PFSK-1 (cell line): ENCODE data around the gene KRTAP2-2.
"Not testable (repeated sequence)": the region's sequence is repeated elsewhere in the genome, so short reads cannot be mapped to it uniquely, and the experiment has no call there.

Experiments
- FOXP2 ChIP-seq: optimal IDR thresholded peaks from 2 replicates; pipeline ENCODE3; 2011; ENCODE audit warnings: borderline replicate concordance, control low read depth, inconsistent platforms; ENCODE audit not compliant: insufficient read depth; ENCODE audit errors: extremely low read length, extremely low read depth
- POLR2AphosphoS5 ChIP-seq: IDR thresholded peaks from 2 replicates; pipeline ENCODE4 v1.6.1; 2012; ENCODE audit warnings: low read depth, mild to moderate bottlenecking, control low read depth, low read length, moderate library complexity
- REST ChIP-seq, 2 experiments: IDR thresholded peaks; 2 replicates each; pipeline versions ENCODE4 v1.6.1 to v1.8.0; 2011 to 2012; ENCODE audit warnings: low read depth in 2 of 2, low read length in 2 of 2, control low read depth in 1 of 2, inconsistent platforms in 1 of 2, mild to moderate bottlenecking in 1 of 2, moderate library complexity in 1 of 2; ENCODE audit not compliant: insufficient read depth in 1 of 2
- SIN3A ChIP-seq: IDR thresholded peaks from 2 replicates; pipeline ENCODE4 v1.6.1; 2012; ENCODE audit warnings: mild to moderate bottlenecking, low read length, moderate library complexity, borderline replicate concordance; ENCODE audit not compliant: insufficient read depth
- TAF1 ChIP-seq: IDR thresholded peaks from 2 replicates; pipeline ENCODE4 v1.6.1; 2012; ENCODE audit warnings: low read length, control low read depth, borderline replicate concordance; ENCODE audit not compliant: insufficient read depth

KRTAP2-2 gene

GRCh38 chr17:41096055-41096454, 41.0 kb upstream of the KRTAP2-2 start:
- TF ChIP-seq TAF1 (no peak), POLR2AphosphoS5 (no peak), REST (IDR thresholded peaks at IDR 0.05; ENCODE audit: insufficient read depth in 1 of 2, low read depth in 2 of 2, low read length in 2 of 2) (no peak), FOXP2 (no peak), SIN3A (no peak)

GRCh38 chr17:41084100-41084856, 29.2 kb upstream of the KRTAP2-2 start, which contains the start of gene KRTAP4-7:
Gene KRTAP4-7 (plus strand): TSS chr17:41084150. CDS start chr17:41084207, 57 bp downstream.
- not testable (repeated sequence) for TF ChIP-seq FOXP2, POLR2AphosphoS5, TAF1

GRCh38 chr17:41082626-41083025, 27.6 kb upstream of the KRTAP2-2 start:
- TF ChIP-seq TAF1 (no peak), POLR2AphosphoS5 (no peak), FOXP2 (no peak), REST (IDR thresholded peaks at IDR 0.05; ENCODE audit: insufficient read depth in 1 of 2, low read depth in 2 of 2, low read length in 2 of 2) (no peak), SIN3A (no peak)

GRCh38 chr17:41076788-41077187, 21.8 kb upstream of the KRTAP2-2 start:
- no peak for TF ChIP-seq SIN3A
- no peak for TF ChIP-seq REST (IDR thresholded peaks at IDR 0.05; ENCODE audit: insufficient read depth in 1 of 2, low read depth in 2 of 2, low read length in 2 of 2)
- no peak for TF ChIP-seq TAF1
- TF ChIP-seq FOXP2: no peak
- no peak for TF ChIP-seq POLR2AphosphoS5

DNA sequence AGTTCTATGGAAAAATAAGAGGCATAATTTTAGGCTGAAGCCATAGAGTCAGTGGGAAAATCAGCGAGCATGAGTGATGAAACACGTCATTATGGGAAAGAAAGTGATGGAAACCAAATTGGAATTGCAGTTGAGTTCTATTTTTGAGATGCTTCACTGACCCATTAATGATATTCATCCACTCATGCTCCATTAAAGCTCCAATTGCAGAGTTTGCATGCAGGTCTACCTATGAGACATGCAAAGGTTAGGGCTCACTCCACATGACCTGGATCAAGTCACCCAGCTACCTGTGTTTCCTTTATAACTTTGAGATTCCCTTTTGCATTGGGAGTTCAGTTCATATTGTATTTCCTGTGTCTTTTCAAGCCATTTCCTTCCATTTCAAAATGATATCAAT, 18.6 kb upstream of the KRTAP2-2 start:
- no peak for TF ChIP-seq REST (IDR thresholded peaks at IDR 0.05; ENCODE audit: insufficient read depth in 1 of 2, low read depth in 2 of 2, low read length in 2 of 2)
- no peak for TF ChIP-seq TAF1
